Neural progenitor cell (in vitro differentiated cells): ENCODE results near the gene TMEM240.
A peak's percentile ranks its signal among the peaks of the same experiment; 100 is the strongest.
"Not testable (repeated sequence)": the region's sequence is repeated elsewhere in the genome, so short reads cannot be mapped to it uniquely, and the experiment has no call there.

Experiments used
- EZH2phosphoT487 ChIP-seq: fragments of 200-600 bp; sonication (generic); IDR thresholded peaks from 2 replicates; pipeline ENCODE4 v1.6.1; 2017; ENCODE audit warnings: antibody characterized with exemption
- TF ChIP-seq, protein P1 (sequence below): fragments of 200-600 bp; sonication (generic); IDR thresholded peaks from 2 replicates; pipeline ENCODE4 v1.5.1; 2017; ENCODE audit warnings: antibody characterized with exemption, mild to moderate bottlenecking

- TF ChIP-seq, protein P1, sequence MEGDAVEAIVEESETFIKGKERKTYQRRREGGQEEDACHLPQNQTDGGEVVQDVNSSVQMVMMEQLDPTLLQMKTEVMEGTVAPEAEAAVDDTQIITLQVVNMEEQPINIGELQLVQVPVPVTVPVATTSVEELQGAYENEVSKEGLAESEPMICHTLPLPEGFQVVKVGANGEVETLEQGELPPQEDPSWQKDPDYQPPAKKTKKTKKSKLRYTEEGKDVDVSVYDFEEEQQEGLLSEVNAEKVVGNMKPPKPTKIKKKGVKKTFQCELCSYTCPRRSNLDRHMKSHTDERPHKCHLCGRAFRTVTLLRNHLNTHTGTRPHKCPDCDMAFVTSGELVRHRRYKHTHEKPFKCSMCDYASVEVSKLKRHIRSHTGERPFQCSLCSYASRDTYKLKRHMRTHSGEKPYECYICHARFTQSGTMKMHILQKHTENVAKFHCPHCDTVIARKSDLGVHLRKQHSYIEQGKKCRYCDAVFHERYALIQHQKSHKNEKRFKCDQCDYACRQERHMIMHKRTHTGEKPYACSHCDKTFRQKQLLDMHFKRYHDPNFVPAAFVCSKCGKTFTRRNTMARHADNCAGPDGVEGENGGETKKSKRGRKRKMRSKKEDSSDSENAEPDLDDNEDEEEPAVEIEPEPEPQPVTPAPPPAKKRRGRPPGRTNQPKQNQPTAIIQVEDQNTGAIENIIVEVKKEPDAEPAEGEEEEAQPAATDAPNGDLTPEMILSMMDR = peak; percentile 40
- not testable (repeated sequence) for TF ChIP-seq EZH2phosphoT487
These were observed 35.0 kb downstream of the TMEM240 start for GRCh38 chr1:1505366-1505798.
